Measurements from ENCODE around the gene ROGDI. TPM values are rescaled to one million over a fixed set of nuclear protein-coding genes. Genes with fewer than 3 reads are reported as not detected.

ROGDI gene
- total and polyA plus RNA-seq, 12 donors, result 44.1 to 148 (median 96.9) TPM

- no peaks in the 10 kb centered on the region for H3K27me3 ChIP-seq
- H3K27ac ChIP-seq, result peak overlapping the region; percentile 36 to 86 (median 82)
- intact Hi-C loops (cut with DNase I), result no loop called here
- DNase-seq (peak in 1 of 2 donors; percentile 44), ATAC-seq (peak in 7 of 8 donors; percentile 48 to 82 (median 74))
- peaks cover 0 to 100% (median 86%) of the 10 kb centered on the region in 9 donors for H3K36me3 ChIP-seq
- H3K4me3 ChIP-seq, result no peak overlapping the region
- no peaks in the 10 kb centered on the region for H3K9me3 ChIP-seq
- 50 to 58% methylated on average over 16 of the region's 16 CpGs for WGBS, 2 donors
- H3K4me1 ChIP-seq, result peaks cover 0 to 23% (median 8%) of the 10 kb centered on the region in 9 donors
- TF ChIP-seq, protein P1, sequence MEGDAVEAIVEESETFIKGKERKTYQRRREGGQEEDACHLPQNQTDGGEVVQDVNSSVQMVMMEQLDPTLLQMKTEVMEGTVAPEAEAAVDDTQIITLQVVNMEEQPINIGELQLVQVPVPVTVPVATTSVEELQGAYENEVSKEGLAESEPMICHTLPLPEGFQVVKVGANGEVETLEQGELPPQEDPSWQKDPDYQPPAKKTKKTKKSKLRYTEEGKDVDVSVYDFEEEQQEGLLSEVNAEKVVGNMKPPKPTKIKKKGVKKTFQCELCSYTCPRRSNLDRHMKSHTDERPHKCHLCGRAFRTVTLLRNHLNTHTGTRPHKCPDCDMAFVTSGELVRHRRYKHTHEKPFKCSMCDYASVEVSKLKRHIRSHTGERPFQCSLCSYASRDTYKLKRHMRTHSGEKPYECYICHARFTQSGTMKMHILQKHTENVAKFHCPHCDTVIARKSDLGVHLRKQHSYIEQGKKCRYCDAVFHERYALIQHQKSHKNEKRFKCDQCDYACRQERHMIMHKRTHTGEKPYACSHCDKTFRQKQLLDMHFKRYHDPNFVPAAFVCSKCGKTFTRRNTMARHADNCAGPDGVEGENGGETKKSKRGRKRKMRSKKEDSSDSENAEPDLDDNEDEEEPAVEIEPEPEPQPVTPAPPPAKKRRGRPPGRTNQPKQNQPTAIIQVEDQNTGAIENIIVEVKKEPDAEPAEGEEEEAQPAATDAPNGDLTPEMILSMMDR (IDR thresholded peaks at IDR 0.05), result no peak
These were observed 12.2 kb upstream of the ROGDI start for GRCh38 chr16:4814542-4815173.

- Histone ChIP-seq H3K27ac (peak overlapping the region; percentile 36 to 86 (median 82)), H3K4me3 (no peak overlapping the region), H3K27me3 (no peaks in the 10 kb centered on the region), H3K36me3 (peaks cover 0 to 100% (median 79%) of the 10 kb centered on the region in 9 donors), H3K4me1 (peaks cover 0 to 23% (median 8%) of the 10 kb centered on the region in 9 donors), H3K9me3 (no peaks in the 10 kb centered on the region)
- DNase-seq, result no peak
- TF ChIP-seq, protein P1 (IDR thresholded peaks at IDR 0.05), result no peak
- intact Hi-C loops (cut with DNase I), result no loop called here
- peak; percentile 43 to 92 (median 80) for ATAC-seq
These were observed 11.6 kb upstream of the ROGDI start for GRCh38 chr16:4814046-4814445.

GRCh38 chr16:4813251-4814003, 11.0 kb upstream of the ROGDI start:
- H3K4me3 ChIP-seq, result no peak overlapping the region
- TF ChIP-seq, protein P1 (IDR thresholded peaks at IDR 0.05), result no peak
- peaks cover 0 to 100% (median 79%) of the 10 kb centered on the region in 9 donors for H3K36me3 ChIP-seq
- ATAC-seq (peak in 6 of 8 donors; percentile 15 to 64 (median 46)), DNase-seq (no peak)
- 92% methylated on average over 16 of the region's 16 CpGs for WGBS, 2 donors
- peak overlapping the region; percentile 36 to 86 (median 81) for H3K27ac ChIP-seq
- H3K4me1 ChIP-seq, result peaks cover 0 to 23% (median 8%) of the 10 kb centered on the region in 9 donors
- H3K27me3 ChIP-seq, result no peaks in the 10 kb centered on the region
- no peaks in the 10 kb centered on the region for H3K9me3 ChIP-seq
- intact Hi-C loops (cut with DNase I), result no loop called here

DNA sequence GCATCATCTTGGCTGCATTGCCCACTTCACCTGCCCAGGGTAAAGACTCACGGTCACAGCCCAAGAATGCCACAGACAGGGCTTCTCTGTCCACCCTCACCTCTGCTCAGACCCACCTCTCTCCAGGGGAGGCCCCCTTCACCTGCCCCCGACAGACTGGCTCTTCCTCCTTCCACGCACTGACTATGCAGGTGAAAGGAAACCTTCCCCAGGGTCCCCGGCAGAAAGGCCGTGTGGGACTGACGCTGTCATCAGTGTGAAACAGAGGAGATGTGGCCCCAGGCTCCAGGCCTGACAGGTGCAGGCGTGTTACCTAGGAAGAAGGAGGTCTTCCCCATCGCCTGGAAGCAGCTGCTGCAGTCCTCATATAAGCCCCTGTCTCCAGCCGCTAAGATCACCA, 9.3 kb upstream of the ROGDI start:
- H3K27me3 ChIP-seq, result no peaks in the 10 kb centered on the region

More for the DNA sequence above, 9.3 kb upstream of the ROGDI start:
- 87 to 91% methylated on average over 9 of the region's 9 CpGs for WGBS, 2 donors
- H3K4me3 ChIP-seq, result no peak overlapping the region
- TF ChIP-seq, protein P1 (IDR thresholded peaks at IDR 0.05), result no peak
- H3K27ac ChIP-seq, result peak overlapping the region in 1 of 10 donors; percentile 13
- intact Hi-C loops (cut with DNase I), result no loop called here
- H3K36me3 ChIP-seq, result peaks cover 0 to 100% (median 79%) of the 10 kb centered on the region in 9 donors
- ATAC-seq, result peak in 1 of 8 donors; percentile 16
- H3K4me1 ChIP-seq, result peaks cover 0 to 23% (median 8%) of the 10 kb centered on the region in 9 donors
- DNase-seq, result no peak
- no peaks in the 10 kb centered on the region for H3K9me3 ChIP-seq
